H9 (cell line): ENCODE data around the gene UTS2. TPM values are rescaled to one million over a fixed set of nuclear protein-coding genes. Genes with fewer than 3 reads are reported as not detected.

ENCODE experiments used
- DNase-seq: peaks from one replicate; pipeline ENCODE4 v3.0.0-alpha.2; 2017
- H2AFZ ChIP-seq: one replicate; pipeline ENCODE4 v1.6.1; 2013; ENCODE audit warnings: mild to moderate bottlenecking, low read length, control low read depth, moderate library complexity
- H2AK5ac ChIP-seq: 2 replicates; pipeline ENCODE4 v1.6.1; 2013; ENCODE audit warnings: low read length, control low read depth, mixed read lengths; ENCODE audit not compliant: insufficient read length
- H2BK120ac ChIP-seq: one replicate; pipeline ENCODE4 v1.6.1; 2013; ENCODE audit warnings: low read depth, mild to moderate bottlenecking, low read length, control low read depth, inconsistent platforms; ENCODE audit not compliant: poor library complexity, severe bottlenecking
- H2BK12ac ChIP-seq: 2 replicates; pipeline ENCODE4 v1.6.1; 2013; ENCODE audit warnings: low read length, control low read depth, mixed read lengths, low read depth; ENCODE audit not compliant: insufficient read length
- H2BK15ac ChIP-seq: 2 replicates; pipeline ENCODE4 v1.6.1; 2013; ENCODE audit warnings: low read depth, low read length, control low read depth
- H2BK20ac ChIP-seq: one replicate; pipeline ENCODE4 v1.6.1; 2013; ENCODE audit warnings: low read depth, mild to moderate bottlenecking, low read length, control low read depth, inconsistent platforms; ENCODE audit not compliant: poor library complexity, severe bottlenecking
- H2BK5ac ChIP-seq: 2 replicates; pipeline ENCODE4 v1.6.1; 2013; ENCODE audit warnings: low read length, control low read depth, mixed read lengths; ENCODE audit not compliant: insufficient read length
- H3K14ac ChIP-seq: 2 replicates; pipeline ENCODE4 v1.6.1; 2013; ENCODE audit warnings: low read length, control low read depth; ENCODE audit not compliant: insufficient read depth
- H3K18ac ChIP-seq: 2 replicates; pipeline ENCODE4 v1.6.1; 2013; ENCODE audit warnings: low read depth, mild to moderate bottlenecking, mixed read lengths, low read length, control low read depth; ENCODE audit not compliant: insufficient read length
- H3K23ac ChIP-seq: 2 replicates; pipeline ENCODE4 v1.6.1; 2013; ENCODE audit warnings: low read length, control low read depth, mixed read lengths, low read depth; ENCODE audit not compliant: insufficient read length
- H3K23me2 ChIP-seq: 2 replicates; pipeline ENCODE4 v1.6.1; 2013; ENCODE audit warnings: low read depth, mild to moderate bottlenecking, mixed read lengths, low read length, control low read depth; ENCODE audit not compliant: insufficient read length, poor library complexity, severe bottlenecking
- H3K27ac ChIP-seq: 2 replicates; pipeline ENCODE4 v1.5.1; 2013; ENCODE audit warnings: low read length, control low read depth, mixed read lengths, low read depth; ENCODE audit not compliant: insufficient read length
- H3K27me3 ChIP-seq: 2 replicates; pipeline ENCODE4 v1.6.1; 2013; ENCODE audit warnings: low read length, control low read depth, inconsistent platforms; ENCODE audit not compliant: insufficient read depth
- H3K4ac ChIP-seq: 2 replicates; pipeline ENCODE4 v1.6.1; 2013; ENCODE audit warnings: low read depth, mild to moderate bottlenecking, control low read depth, inconsistent platforms, low read length, moderate library complexity
- H3K4me1 ChIP-seq: 2 replicates; pipeline ENCODE4 v1.6.1; 2013; ENCODE audit warnings: low read length, control low read depth, inconsistent platforms; ENCODE audit not compliant: insufficient read depth
- H3K4me2 ChIP-seq: 2 replicates; pipeline ENCODE4 v1.6.1; 2013; ENCODE audit warnings: low read length, control low read depth, mixed read lengths; ENCODE audit not compliant: insufficient read length, insufficient read depth
- H3K56ac ChIP-seq: 2 replicates; pipeline ENCODE4 v1.6.1; 2013; ENCODE audit warnings: low read depth, mild to moderate bottlenecking, mixed read lengths, low read length, control low read depth; ENCODE audit not compliant: insufficient read length
- H3K79me1 ChIP-seq: 2 replicates; pipeline ENCODE4 v1.6.1; 2013; ENCODE audit warnings: low read depth, mild to moderate bottlenecking, moderate library complexity, low read length, control low read depth, inconsistent platforms; ENCODE audit not compliant: insufficient read depth, poor library complexity, severe bottlenecking
- H3K79me2 ChIP-seq: 2 replicates; pipeline ENCODE4 v1.6.1; 2013; ENCODE audit warnings: low read length, control low read depth, inconsistent platforms; ENCODE audit not compliant: insufficient read depth
- H3K9ac ChIP-seq: 2 replicates; pipeline ENCODE4 v1.6.1; 2013; ENCODE audit warnings: low read length, control low read depth, mixed read lengths; ENCODE audit not compliant: insufficient read length; ENCODE audit errors: extremely low read depth
- H3K9me3 ChIP-seq: one replicate; pipeline ENCODE4 v1.6.1; 2013; ENCODE audit warnings: low read depth, low read length, inconsistent platforms; ENCODE audit not compliant: control insufficient read depth
- H3T11ph ChIP-seq: one replicate; pipeline ENCODE4 v1.6.1; 2013; ENCODE audit warnings: mild to moderate bottlenecking, low read length, control low read depth, inconsistent platforms
- H4K20me1 ChIP-seq: one replicate; pipeline ENCODE4 v1.6.1; 2013; ENCODE audit not compliant: control insufficient read depth, insufficient read length, insufficient read depth
- H4K5ac ChIP-seq: 2 replicates; pipeline ENCODE4 v1.6.1; 2013; ENCODE audit warnings: low read depth, mild to moderate bottlenecking, mixed read lengths, low read length, control low read depth; ENCODE audit not compliant: insufficient read length
- H4K8ac ChIP-seq: replicated peaks from 2 replicates; pipeline ENCODE4 v1.6.1; 2013; ENCODE audit warnings: low read length, control low read depth, mixed read lengths, low read depth; ENCODE audit not compliant: insufficient read length
- H4K91ac ChIP-seq: 2 replicates; pipeline ENCODE4 v1.6.1; 2013; ENCODE audit warnings: low read depth, mild to moderate bottlenecking, moderate library complexity, mixed read lengths, low read length, control low read depth; ENCODE audit not compliant: insufficient read length
- H3K27ac Mint-ChIP-seq, 3 experiments: 2 replicates in 2 of 3; 3 replicates in 1 of 3; pipeline ENCODE4 v1.8.0; 2020 to 2021; ENCODE audit warnings: mixed read lengths in 3 of 3, mild to moderate bottlenecking in 1 of 3, moderate library complexity in 1 of 3
- H3K27me3 Mint-ChIP-seq: 2 replicates; pipeline ENCODE4 v1.8.0; 2021; ENCODE audit warnings: low read depth, mild to moderate bottlenecking, moderate library complexity, mixed read lengths
- H3K36me3 Mint-ChIP-seq, 3 experiments: 2 replicates in 2 of 3; 3 replicates in 1 of 3; pipeline ENCODE4 v1.8.0; 2020 to 2021; ENCODE audit warnings: low read depth in 3 of 3, mixed read lengths in 3 of 3; ENCODE audit not compliant: insufficient read depth in 1 of 3
- H3K4me1 Mint-ChIP-seq, 2 experiments: 2 replicates each; pipeline ENCODE4 v1.8.0; 2020; ENCODE audit warnings: mixed read lengths in 2 of 2
- H3K4me3 Mint-ChIP-seq, 2 experiments: 2 replicates in 1 of 2; 3 replicates in 1 of 2; pipeline ENCODE4 v1.8.0; 2020 to 2021; ENCODE audit warnings: mild to moderate bottlenecking in 2 of 2, mixed read lengths in 2 of 2, moderate library complexity in 1 of 2
- H3K9me3 Mint-ChIP-seq, 2 experiments: 2 replicates in 1 of 2; 3 replicates in 1 of 2; pipeline ENCODE4 v1.8.0; 2020; ENCODE audit warnings: mild to moderate bottlenecking in 2 of 2, mixed read lengths in 2 of 2, moderate library complexity in 1 of 2
- WGBS: extraction: QIAGEN DNeasy Blood & Tissue Kit; methylation state at CpG from one replicate; pipeline ENCODE4 v1.1.7; 2013; ENCODE audit warnings: missing lambda C conversion rate, low lambda C conversion rate, mixed read lengths; ENCODE audit not compliant: insufficient read length; ENCODE audit errors: extremely low coverage; 5-methylcytosine and 5-hydroxymethylcytosine counted together
- total RNA-seq: library from RNA; stranded (reverse); gene quantifications from 2 replicates; pipeline ENCODE4 v1.2.1, GENCODE V29; 2021
- TF ChIP-seq, protein P1 (sequence below): fragments of 200-600 bp; sonication (generic); conservative IDR thresholded peaks from 3 replicates; pipeline ENCODE4 v1.8.0; 2021; ENCODE audit warnings: antibody characterized with exemption, mild to moderate bottlenecking

Gene UTS2
- total RNA-seq, 1 experiment from 2014 or later, result not detected

GRCh38 chr1:7808253-7808844, 44.5 kb downstream of the UTS2 start:
- H3K9me3 Mint-ChIP-seq, result peaks cover 6 to 7% of the 10 kb centered on the region in 2 experiments
- Histone ChIP-seq H2BK120ac (no peak overlapping the region), H3K14ac (no peak overlapping the region), H3K79me2 (no peaks in the 10 kb centered on the region), H2AK5ac (no peak overlapping the region), H2BK5ac (no peak overlapping the region), H3T11ph (no peak overlapping the region), H2BK12ac (no peak overlapping the region), H3K9me3 (peaks cover 4% of the 10 kb centered on the region), H3K18ac (no peak overlapping the region), H3K4me1 (no peaks in the 10 kb centered on the region), H4K91ac (no peak overlapping the region), H4K20me1 (no peaks in the 10 kb centered on the region), H3K27ac (no peak overlapping the region), H3K23ac (no peak overlapping the region), H3K27me3 (no peaks in the 10 kb centered on the region), H3K56ac (no peak overlapping the region), H3K23me2 (no peaks in the 10 kb centered on the region), H2BK15ac (no peak overlapping the region), H4K5ac (no peak overlapping the region), H3K4ac (no peak overlapping the region), H3K79me1 (no peaks in the 10 kb centered on the region), H3K4me2 (no peak overlapping the region), H2BK20ac (no peak overlapping the region), H3K9ac (no peak overlapping the region), H4K8ac (no peak overlapping the region), H2AFZ (no peak overlapping the region)
- H3K36me3 Mint-ChIP-seq, result peaks cover 18 to 40% (median 37%) of the 10 kb centered on the region in 3 experiments
- DNase-seq, result no peak
- H3K27me3 Mint-ChIP-seq, result no peaks in the 10 kb centered on the region; the same call in 1 of the 2 replicates
- no peak overlapping the region for H3K4me3 Mint-ChIP-seq
- no peak overlapping the region for H3K27ac Mint-ChIP-seq
- WGBS, result no CpG with 5 or more reads among the region's 1 CpG
- TF ChIP-seq, protein P1, sequence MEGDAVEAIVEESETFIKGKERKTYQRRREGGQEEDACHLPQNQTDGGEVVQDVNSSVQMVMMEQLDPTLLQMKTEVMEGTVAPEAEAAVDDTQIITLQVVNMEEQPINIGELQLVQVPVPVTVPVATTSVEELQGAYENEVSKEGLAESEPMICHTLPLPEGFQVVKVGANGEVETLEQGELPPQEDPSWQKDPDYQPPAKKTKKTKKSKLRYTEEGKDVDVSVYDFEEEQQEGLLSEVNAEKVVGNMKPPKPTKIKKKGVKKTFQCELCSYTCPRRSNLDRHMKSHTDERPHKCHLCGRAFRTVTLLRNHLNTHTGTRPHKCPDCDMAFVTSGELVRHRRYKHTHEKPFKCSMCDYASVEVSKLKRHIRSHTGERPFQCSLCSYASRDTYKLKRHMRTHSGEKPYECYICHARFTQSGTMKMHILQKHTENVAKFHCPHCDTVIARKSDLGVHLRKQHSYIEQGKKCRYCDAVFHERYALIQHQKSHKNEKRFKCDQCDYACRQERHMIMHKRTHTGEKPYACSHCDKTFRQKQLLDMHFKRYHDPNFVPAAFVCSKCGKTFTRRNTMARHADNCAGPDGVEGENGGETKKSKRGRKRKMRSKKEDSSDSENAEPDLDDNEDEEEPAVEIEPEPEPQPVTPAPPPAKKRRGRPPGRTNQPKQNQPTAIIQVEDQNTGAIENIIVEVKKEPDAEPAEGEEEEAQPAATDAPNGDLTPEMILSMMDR, result peak; percentile 72
- H3K4me1 Mint-ChIP-seq, result no peaks in the 10 kb centered on the region
